ENCODE results near the gene FRAS1.

FRAS1 gene

GRCh38 chr4:78336093-78336943 lies 279.2 kb downstream of the FRAS1 start:
- no peak for DNase-seq (ENCODE audit: low spot score)
- TF ChIP-seq CTCF (IDR thresholded peaks at IDR 0.05; ENCODE audit: borderline replicate concordance, control extremely low read depth, extremely low read depth, insufficient read depth, missing control alignments) = no peak
- in situ Hi-C loops (cut with MboI; ENCODE audit: low sequenced_read_pairs, unreplicated experiment) = no loop called here

- in situ Hi-C loops (cut with MboI; ENCODE audit: low sequenced_read_pairs, unreplicated experiment) = no loop called here
- no peak for DNase-seq (ENCODE audit: low spot score)
- no peak for TF ChIP-seq CTCF (IDR thresholded peaks at IDR 0.05; ENCODE audit: borderline replicate concordance, control extremely low read depth, extremely low read depth, insufficient read depth, missing control alignments)
These were observed 280.3 kb downstream of the FRAS1 start for GRCh38 chr4:78337244-78338020.

GRCh38 chr4:78342125-78342524 lies 285.0 kb downstream of the FRAS1 start:
- no peak for DNase-seq (ENCODE audit: low spot score)
- in situ Hi-C loops (cut with MboI; ENCODE audit: low sequenced_read_pairs, unreplicated experiment) = no loop called here

GRCh38 chr4:78343682-78344081 lies 286.6 kb downstream of the FRAS1 start:
- in situ Hi-C loops (cut with MboI; ENCODE audit: low sequenced_read_pairs, unreplicated experiment) = no loop called here
- TF ChIP-seq CTCF (IDR thresholded peaks at IDR 0.05; ENCODE audit: borderline replicate concordance, control extremely low read depth, extremely low read depth, insufficient read depth, missing control alignments) = no peak
- DNase-seq (ENCODE audit: low spot score) = no peak

More at GRCh38 chr4:78342125-78342524, 285.0 kb downstream of the FRAS1 start:
- TF ChIP-seq CTCF (IDR thresholded peaks at IDR 0.05; ENCODE audit: borderline replicate concordance, control extremely low read depth, extremely low read depth, insufficient read depth, missing control alignments) = no peak

- in situ Hi-C loops (cut with MboI; ENCODE audit: low sequenced_read_pairs, unreplicated experiment) = no loop called here
These were observed 288.1 kb downstream of the FRAS1 start for GRCh38 chr4:78345237-78345636.

More at GRCh38 chr4:78345237-78345636, 288.1 kb downstream of the FRAS1 start:
- no peak for DNase-seq (ENCODE audit: low spot score)
- TF ChIP-seq CTCF (IDR thresholded peaks at IDR 0.05; ENCODE audit: borderline replicate concordance, control extremely low read depth, extremely low read depth, insufficient read depth, missing control alignments) = no peak

All from GM13976 (cell line).